Esophagus muscularis mucosa (tissue), 4 donors: ENCODE measurements around the gene PRDX4. TPM values are rescaled to one million over a fixed set of nuclear protein-coding genes. Genes with fewer than 3 reads are reported as not detected.
A peak's percentile ranks its signal among the peaks of the same experiment; 100 is the strongest.

Experiments
- DNase-seq: peaks from one replicate; pipeline ENCODE4 v3.0.0-alpha.2; 2017; ENCODE audit errors: extremely low spot score
- H3K27ac ChIP-seq, 4 donors: fragments of 200-600 bp; sonication (generic); replicated peaks in 1 of 4; 1 replicate in 3 of 4; 2 replicates in 1 of 4; pipeline ENCODE4 v1.5.1; 2016 to 2019; ENCODE audit warnings: mild to moderate bottlenecking in 1 of 4
- H3K27me3 ChIP-seq, 4 donors: fragments of 200-600 bp; sonication (generic); one replicate each; pipeline versions ENCODE4 v1.5.1 to v1.6.0; 2016 to 2019
- H3K36me3 ChIP-seq, 4 donors: fragments of 200-600 bp; sonication (generic); one replicate each; pipeline ENCODE4 v1.5.1; 2016 to 2019
- H3K4me1 ChIP-seq, 4 donors: fragments of 200-600 bp; sonication (generic); one replicate each; pipeline ENCODE4 v1.5.1; 2016 to 2019
- H3K4me3 ChIP-seq, 4 donors: fragments of 200-600 bp; sonication (generic); 1 replicate in 2 of 4; 2 replicates in 2 of 4; pipeline ENCODE4 v1.5.1; 2016 to 2019; ENCODE audit warnings: mild to moderate bottlenecking in 4 of 4, moderate library complexity in 1 of 4
- H3K9me3 ChIP-seq, 4 donors: fragments of 200-600 bp; sonication (generic); 1 replicate in 3 of 4; 2 replicates in 1 of 4; pipeline ENCODE4 v1.5.1; 2016 to 2019
- EP300 ChIP-seq: sonication (generic); formaldehyde crosslinking; IDR thresholded peaks from one replicate; pipeline ENCODE4 v1.6.1; 2017; ENCODE audit warnings: antibody characterized with exemption
- POLR2A ChIP-seq: fragments of 450-650 bp; IDR thresholded peaks from one replicate; pipeline ENCODE4 v1.6.1; 2017; ENCODE audit warnings: antibody characterized with exemption, moderate library complexity, mild to moderate bottlenecking, low read depth
- POLR2AphosphoS5 ChIP-seq, 2 donors: sonication (generic); formaldehyde crosslinking; IDR thresholded peaks; one replicate each; pipeline ENCODE4 v1.6.1; 2017; ENCODE audit warnings: antibody characterized with exemption in 2 of 2
- WGBS: methylation state at CpG from one replicate; pipeline ENCODE4 v1.1.5; 2018; 5-methylcytosine and 5-hydroxymethylcytosine counted together
- intact Hi-C: fragments of 100-400 bp; cut with DNase I; formaldehyde crosslinking; loops from one replicate; pipeline ENCODE4 v1.15.1; 2023
- total RNA-seq, 4 donors: library from RNA; depleted of rRNA; stranded (reverse); fragments of >200 nt; gene quantifications; one replicate each; pipeline versions ENCODE4 v1.1.0 to v1.2.1, GENCODE V29; 2016
- TF ChIP-seq, protein P1 (sequence below), 3 experiments: fragments of 200-600 bp in 2 of 3; fragments of 450-650 bp in 1 of 3; sonication (generic) in 2 of 3; IDR thresholded peaks; one replicate each; pipeline ENCODE4 v1.5.1; 2017 to 2019; ENCODE audit warnings: antibody characterized with exemption in 3 of 3, mild to moderate bottlenecking in 2 of 3, moderate library complexity in 1 of 3

PRDX4 gene
- total RNA-seq, result 100 to 1,000 TPM in 2 of 4 donors, 10 to 100 TPM in 2; 64.6 to 120 (median 90.3) TPM

DNA sequence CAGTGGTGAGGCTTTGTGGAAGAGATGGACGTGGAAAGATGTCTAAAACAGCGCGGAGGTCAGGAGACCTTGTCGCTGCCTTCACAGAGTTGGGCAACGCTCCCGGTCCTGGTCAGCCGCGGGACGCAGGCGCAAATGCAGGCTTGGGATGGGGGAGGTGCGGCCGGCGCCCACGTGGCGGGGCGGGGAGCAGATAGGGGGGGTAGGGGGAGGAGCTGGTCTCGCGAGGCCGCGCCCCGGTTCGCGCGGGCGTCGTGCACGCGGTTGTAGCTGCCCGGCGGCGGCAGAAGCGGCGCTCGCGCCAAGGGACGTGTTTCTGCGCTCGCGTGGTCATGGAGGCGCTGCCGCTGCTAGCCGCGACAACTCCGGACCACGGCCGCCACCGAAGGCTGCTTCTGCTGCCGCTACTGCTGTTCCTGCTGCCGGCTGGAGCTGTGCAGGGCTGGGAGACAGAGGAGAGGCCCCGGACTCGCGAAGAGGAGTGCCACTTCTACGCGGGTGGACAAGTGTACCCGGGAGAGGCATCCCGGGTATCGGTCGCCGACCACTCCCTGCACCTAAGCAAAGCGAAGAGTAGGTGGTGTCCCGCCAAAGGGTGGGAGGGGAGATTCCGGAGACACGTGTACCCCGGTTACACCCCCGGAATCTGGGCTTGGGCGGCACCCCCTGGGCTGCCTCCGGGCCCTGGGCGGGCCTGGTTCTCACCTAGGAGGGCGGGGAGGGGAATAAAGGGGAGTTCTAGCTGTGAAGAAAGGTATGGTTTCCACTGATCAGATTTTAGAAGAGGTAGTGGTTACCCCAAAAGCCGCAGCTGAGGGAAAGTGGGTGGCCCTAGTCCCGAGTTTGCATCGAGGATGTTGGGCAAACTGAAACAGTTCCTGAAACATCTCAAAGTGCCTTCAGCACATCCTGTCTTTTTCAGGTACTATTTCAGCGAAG, at the start of gene PRDX4:
Gene PRDX4, plus strand, starts transcription at position 255 of the 939 bp plus-strand sequence. Its CDS starts 78 bp downstream, at position 333.
- no peaks in the 10 kb centered on the region for H3K36me3 ChIP-seq
- no peaks in the 10 kb centered on the region for H3K9me3 ChIP-seq
- intact Hi-C loops, result no loop called here
- 22% methylated on average over 33 of the region's 73 CpGs for WGBS
- peak; percentile 92 for DNase-seq
- peak within 1 kb of the TSS; percentile 64 to 75 (median 66) for H3K4me3 ChIP-seq
- H3K27ac ChIP-seq, result peak within 1 kb of the TSS; percentile 77 to 85 (median 82)
- H3K4me1 ChIP-seq, result peaks cover 0 to 25% (median 17%) of the 10 kb centered on the region in 4 donors
- peak; percentile 4 for TF ChIP-seq POLR2A
- TF ChIP-seq EP300, result no peak
- TF ChIP-seq POLR2AphosphoS5 (IDR thresholded peaks at IDR 0.05), result peak; percentile 71 to 84
- H3K27me3 ChIP-seq, result no peaks in the 10 kb centered on the region

DNA sequence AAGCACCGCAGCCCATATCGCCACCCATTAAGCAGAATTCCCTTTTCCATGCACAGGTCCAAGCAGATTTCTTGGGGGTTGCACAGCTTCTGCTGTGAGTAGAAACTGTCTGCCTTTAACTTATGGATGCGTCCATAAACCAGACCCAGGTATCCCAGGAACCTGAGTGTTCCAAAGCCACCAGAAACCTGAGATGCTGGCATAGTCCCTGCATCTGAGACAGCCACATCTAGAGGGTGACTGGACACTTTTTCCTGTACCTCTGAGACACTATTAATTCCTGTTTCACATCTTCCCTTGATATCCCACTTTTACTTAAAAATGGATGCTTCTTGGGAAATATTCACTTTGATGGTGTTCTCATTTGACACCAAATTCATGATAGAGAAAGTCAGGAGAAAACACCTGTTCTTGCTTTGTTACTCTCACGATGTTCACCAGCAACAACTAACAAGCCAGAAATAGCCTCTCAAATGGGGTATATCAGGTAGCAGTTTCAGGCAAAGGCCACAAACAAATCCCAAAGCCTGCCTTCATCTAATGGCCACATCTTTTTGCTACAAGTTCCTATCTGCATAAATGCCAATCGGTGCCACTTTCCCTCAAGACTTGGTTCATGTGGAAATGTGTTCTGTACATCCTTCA, 45.5 kb upstream of the PRDX4 start:
- Histone ChIP-seq H3K9me3 (no peaks in the 10 kb centered on the region), H3K4me3 (no peak overlapping the region), H3K36me3 (no peaks in the 10 kb centered on the region), H3K27me3 (no peaks in the 10 kb centered on the region), H3K4me1 (no peaks in the 10 kb centered on the region), H3K27ac (no peak overlapping the region)
- WGBS, result 82% methylated on average over 5 of the region's 5 CpGs
- intact Hi-C loops, result no loop called here
- no peak for TF ChIP-seq POLR2AphosphoS5 (IDR thresholded peaks at IDR 0.05)
- TF ChIP-seq POLR2A, result no peak
- TF ChIP-seq EP300, result no peak
- TF ChIP-seq, protein P1, sequence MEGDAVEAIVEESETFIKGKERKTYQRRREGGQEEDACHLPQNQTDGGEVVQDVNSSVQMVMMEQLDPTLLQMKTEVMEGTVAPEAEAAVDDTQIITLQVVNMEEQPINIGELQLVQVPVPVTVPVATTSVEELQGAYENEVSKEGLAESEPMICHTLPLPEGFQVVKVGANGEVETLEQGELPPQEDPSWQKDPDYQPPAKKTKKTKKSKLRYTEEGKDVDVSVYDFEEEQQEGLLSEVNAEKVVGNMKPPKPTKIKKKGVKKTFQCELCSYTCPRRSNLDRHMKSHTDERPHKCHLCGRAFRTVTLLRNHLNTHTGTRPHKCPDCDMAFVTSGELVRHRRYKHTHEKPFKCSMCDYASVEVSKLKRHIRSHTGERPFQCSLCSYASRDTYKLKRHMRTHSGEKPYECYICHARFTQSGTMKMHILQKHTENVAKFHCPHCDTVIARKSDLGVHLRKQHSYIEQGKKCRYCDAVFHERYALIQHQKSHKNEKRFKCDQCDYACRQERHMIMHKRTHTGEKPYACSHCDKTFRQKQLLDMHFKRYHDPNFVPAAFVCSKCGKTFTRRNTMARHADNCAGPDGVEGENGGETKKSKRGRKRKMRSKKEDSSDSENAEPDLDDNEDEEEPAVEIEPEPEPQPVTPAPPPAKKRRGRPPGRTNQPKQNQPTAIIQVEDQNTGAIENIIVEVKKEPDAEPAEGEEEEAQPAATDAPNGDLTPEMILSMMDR (IDR thresholded peaks at IDR 0.05), result no peak
- no peak for DNase-seq

DNA sequence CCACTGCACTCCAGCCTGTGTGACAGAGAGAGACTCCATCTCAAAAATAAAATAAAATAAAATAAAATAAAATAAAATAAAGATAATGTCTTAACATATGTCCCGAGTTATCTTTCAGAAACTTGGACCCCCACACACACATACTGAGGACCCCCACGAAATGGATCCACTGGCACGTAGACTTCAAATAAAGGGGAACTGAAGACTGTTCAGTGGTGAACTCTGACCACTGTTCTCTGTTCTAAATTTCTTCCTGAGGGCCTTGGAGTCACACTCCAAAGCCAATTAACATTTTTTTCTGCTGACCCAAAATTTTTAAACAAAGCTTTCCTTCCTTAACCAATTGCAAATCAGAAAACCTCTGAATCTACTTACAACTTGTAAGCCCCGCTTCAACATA, 43.5 kb upstream of the PRDX4 start:
- Histone ChIP-seq H3K4me1 (no peaks in the 10 kb centered on the region), H3K27me3 (no peaks in the 10 kb centered on the region), H3K9me3 (no peaks in the 10 kb centered on the region), H3K36me3 (no peaks in the 10 kb centered on the region), H3K27ac (no peak overlapping the region), H3K4me3 (no peak overlapping the region)
- WGBS, result 70% methylated on average over 4 of the region's 4 CpGs
- no peak for DNase-seq
- intact Hi-C loops, result no loop called here
- TF ChIP-seq EP300 (no peak), POLR2AphosphoS5 (IDR thresholded peaks at IDR 0.05) (no peak), POLR2A (no peak)
- TF ChIP-seq, protein P1 (IDR thresholded peaks at IDR 0.05), result no peak

DNA sequence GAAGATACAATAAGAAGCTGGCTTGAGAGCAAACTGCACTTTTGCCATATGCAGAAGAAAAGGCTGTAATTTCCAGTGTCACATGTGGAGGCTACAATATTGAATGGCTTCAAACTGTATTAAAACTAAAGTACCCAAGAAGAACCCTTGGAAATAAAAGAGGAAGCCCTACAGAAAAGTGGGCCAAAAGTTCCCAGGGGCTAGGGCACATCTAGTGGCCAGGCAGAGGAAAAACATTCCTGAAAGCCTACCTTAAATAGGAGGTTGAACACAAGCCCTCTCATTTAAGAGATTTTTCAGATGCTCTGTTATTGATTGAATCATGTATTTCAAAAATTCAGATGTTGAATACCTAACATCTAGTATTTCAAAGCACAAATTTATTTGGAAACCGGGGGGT, 40.6 kb upstream of the PRDX4 start:
- 58% methylated on average over 1 of the region's 1 CpG for WGBS
- TF ChIP-seq POLR2A (no peak), POLR2AphosphoS5 (IDR thresholded peaks at IDR 0.05) (no peak), EP300 (no peak)
- TF ChIP-seq, protein P1 (IDR thresholded peaks at IDR 0.05), result no peak
- Histone ChIP-seq H3K9me3 (no peaks in the 10 kb centered on the region), H3K4me3 (no peak overlapping the region), H3K4me1 (no peaks in the 10 kb centered on the region), H3K36me3 (no peaks in the 10 kb centered on the region), H3K27me3 (no peaks in the 10 kb centered on the region), H3K27ac (no peak overlapping the region)
- intact Hi-C loops, result no loop called here
- DNase-seq, result no peak

DNA sequence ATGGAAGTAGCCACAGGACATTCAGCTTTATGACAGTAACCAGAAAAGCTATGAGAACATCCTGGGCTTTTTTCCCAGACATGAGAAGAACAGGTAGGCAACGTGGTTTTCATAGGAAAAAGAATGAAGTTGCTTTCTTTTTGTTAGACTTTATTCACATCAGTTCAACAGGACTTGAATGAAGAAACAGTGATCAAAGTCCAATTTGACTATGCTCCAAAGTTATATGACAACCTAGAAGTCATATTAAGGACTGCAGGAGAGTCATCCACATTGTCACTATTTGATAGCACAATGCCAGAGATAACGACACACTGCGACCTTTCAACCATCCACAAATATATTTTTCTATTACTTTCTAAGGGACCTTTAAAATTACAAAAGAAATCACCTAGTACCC, 39.2 kb upstream of the PRDX4 start:
- H3K36me3 ChIP-seq, result no peaks in the 10 kb centered on the region
- no peak for DNase-seq
- intact Hi-C loops, result no loop called here
- TF ChIP-seq EP300, result no peak
- no peak for TF ChIP-seq POLR2AphosphoS5 (IDR thresholded peaks at IDR 0.05)
- TF ChIP-seq, protein P1 (IDR thresholded peaks at IDR 0.05), result no peak
- no peak for TF ChIP-seq POLR2A
- H3K4me3 ChIP-seq, result no peak overlapping the region
- 28% methylated on average over 3 of the region's 3 CpGs for WGBS
- H3K4me1 ChIP-seq, result no peaks in the 10 kb centered on the region
- no peak overlapping the region for H3K27ac ChIP-seq
- no peaks in the 10 kb centered on the region for H3K9me3 ChIP-seq
- no peaks in the 10 kb centered on the region for H3K27me3 ChIP-seq
